Activated B cell treated with CpG ODN at 0.5 μM for 24 hours (primary cell): ENCODE results near the gene SGMS2. TPM values are rescaled to one million over a fixed set of nuclear protein-coding genes. Genes with fewer than 3 reads are reported as not detected.

Source experiments
- ATAC-seq: fragments of 200-7000 bp; cut with Tn5 transposase; one replicate; pipeline ENCODE4 v1.10.0; 2021; ENCODE audit warnings: low read depth, mild to moderate bottlenecking, moderate library complexity
- CTCF ChIA-PET: fragments of 350-600 bp; sonication (Branson Sonifier 250); formaldehyde crosslinking; loops from one replicate; lab custom pipeline; 2021; ENCODE audit warnings: antibody characterized with exemption; lab: Charles Lee
- POLR2A ChIA-PET: fragments of 350-600 bp; sonication (Branson Sonifier 250); formaldehyde crosslinking; loops from one replicate; lab custom pipeline; 2021; ENCODE audit warnings: antibody characterized with exemption; lab: Charles Lee
- DNase-seq: peaks from one replicate; pipeline ENCODE4 v3.0.0; 2022
- H3K27ac Mint-ChIP-seq: one replicate; pipeline ENCODE4 v1.8.0; 2020; ENCODE audit warnings: mixed read lengths
- H3K27me3 Mint-ChIP-seq: one replicate; pipeline ENCODE4 v1.8.0; 2021; ENCODE audit warnings: mixed read lengths
- H3K36me3 Mint-ChIP-seq: one replicate; pipeline ENCODE4 v1.8.0; 2021; ENCODE audit warnings: low read depth, mixed read lengths
- H3K4me1 Mint-ChIP-seq: one replicate; pipeline ENCODE4 v1.8.0; 2021; ENCODE audit warnings: mixed read lengths
- H3K4me3 Mint-ChIP-seq: one replicate; pipeline ENCODE4 v1.8.0; 2020; ENCODE audit warnings: mild to moderate bottlenecking, mixed read lengths
- H3K9me3 Mint-ChIP-seq: one replicate; pipeline ENCODE4 v1.8.0; 2020; ENCODE audit warnings: mixed read lengths
- intact Hi-C: fragments of 100-400 bp; cut with micrococcal nuclease; formaldehyde crosslinking; loops from one replicate; pipeline ENCODE4 v1.15.1; 2024
- total RNA-seq: library from RNA; stranded (reverse); gene quantifications from 2 replicates; pipeline ENCODE4 v1.2.3, GENCODE V29; 2022
- TF ChIP-seq, protein P1 (sequence below): fragments of 200-600 bp; IDR thresholded peaks from one replicate; pipeline ENCODE4 v1.8.0; 2022; ENCODE audit warnings: antibody characterized with exemption, mild to moderate bottlenecking

SGMS2 gene
- total RNA-seq, 1 donor from 2014 or later = not detected

DNA sequence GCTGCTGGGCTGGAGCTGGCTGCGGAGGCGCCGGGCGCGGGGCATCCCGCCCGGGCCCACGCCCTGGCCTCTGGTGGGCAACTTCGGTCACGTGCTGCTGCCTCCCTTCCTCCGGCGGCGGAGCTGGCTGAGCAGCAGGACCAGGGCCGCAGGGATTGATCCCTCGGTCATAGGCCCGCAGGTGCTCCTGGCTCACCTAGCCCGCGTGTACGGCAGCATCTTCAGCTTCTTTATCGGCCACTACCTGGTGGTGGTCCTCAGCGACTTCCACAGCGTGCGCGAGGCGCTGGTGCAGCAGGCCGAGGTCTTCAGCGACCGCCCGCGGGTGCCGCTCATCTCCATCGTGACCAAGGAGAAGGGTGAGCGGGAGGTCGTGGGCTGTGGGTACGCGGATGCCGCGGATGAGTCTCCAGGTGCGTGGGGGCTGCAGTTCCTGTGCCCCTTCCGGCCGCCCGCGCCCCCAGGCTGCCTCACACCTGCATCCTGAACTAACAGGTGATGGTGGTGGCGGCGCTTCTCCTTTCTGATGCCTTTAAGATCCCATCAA lies 107.1 kb downstream of the SGMS2 start:
- ChIA-PET POLR2A (interaction anchor here (1.0 to 2.7 kb wide), 4 partner anchors 8 to 688 kb away, joined by 3 to 16 read pairs (median 8); partner anchors contain the start of genes HADH, PAPSS1 and RPL34), CTCF (interaction anchor here (1.2 kb wide), 1 partner anchor 62 kb away, joined by 4 read pairs; no protein-coding TSS in a partner anchor)
- Mint-ChIP-seq H3K27ac (peak overlapping the region; percentile 84), H3K9me3 (no peaks in the 10 kb centered on the region), H3K27me3 (no peaks in the 10 kb centered on the region), H3K4me1 (peaks cover 47% of the 10 kb centered on the region), H3K36me3 (peaks cover 8% of the 10 kb centered on the region), H3K4me3 (peak overlapping the region; percentile 89)
- TF ChIP-seq, protein P1, sequence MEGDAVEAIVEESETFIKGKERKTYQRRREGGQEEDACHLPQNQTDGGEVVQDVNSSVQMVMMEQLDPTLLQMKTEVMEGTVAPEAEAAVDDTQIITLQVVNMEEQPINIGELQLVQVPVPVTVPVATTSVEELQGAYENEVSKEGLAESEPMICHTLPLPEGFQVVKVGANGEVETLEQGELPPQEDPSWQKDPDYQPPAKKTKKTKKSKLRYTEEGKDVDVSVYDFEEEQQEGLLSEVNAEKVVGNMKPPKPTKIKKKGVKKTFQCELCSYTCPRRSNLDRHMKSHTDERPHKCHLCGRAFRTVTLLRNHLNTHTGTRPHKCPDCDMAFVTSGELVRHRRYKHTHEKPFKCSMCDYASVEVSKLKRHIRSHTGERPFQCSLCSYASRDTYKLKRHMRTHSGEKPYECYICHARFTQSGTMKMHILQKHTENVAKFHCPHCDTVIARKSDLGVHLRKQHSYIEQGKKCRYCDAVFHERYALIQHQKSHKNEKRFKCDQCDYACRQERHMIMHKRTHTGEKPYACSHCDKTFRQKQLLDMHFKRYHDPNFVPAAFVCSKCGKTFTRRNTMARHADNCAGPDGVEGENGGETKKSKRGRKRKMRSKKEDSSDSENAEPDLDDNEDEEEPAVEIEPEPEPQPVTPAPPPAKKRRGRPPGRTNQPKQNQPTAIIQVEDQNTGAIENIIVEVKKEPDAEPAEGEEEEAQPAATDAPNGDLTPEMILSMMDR = no peak
- DNase-seq (no peak), ATAC-seq (peak; percentile 2)
- intact Hi-C loops = loop anchor here (1.0 to 5.0 kb wide), 8 partner anchors 57 to 1800 kb away; partner anchors contain the start of genes AIMP1, HADH, LEF1 and OSTC

DNA sequence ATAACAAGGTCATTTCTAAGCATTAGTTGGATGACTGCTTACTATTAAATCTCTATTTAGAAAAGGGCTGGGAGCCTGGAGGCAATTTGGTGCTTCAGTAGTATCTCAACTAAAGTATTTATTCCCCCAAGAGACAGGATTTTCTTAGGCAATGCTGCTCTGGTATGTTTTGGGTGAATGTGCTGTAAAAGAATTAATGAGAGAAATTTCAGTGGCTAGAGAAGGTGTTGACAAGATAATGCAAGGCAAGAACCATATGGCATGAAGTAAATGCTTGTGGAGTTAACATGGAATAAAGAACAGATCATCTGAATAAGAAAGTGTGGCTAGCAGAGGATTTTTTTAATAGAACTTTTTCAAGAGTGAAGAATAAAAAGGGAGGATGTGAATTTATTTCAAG lies 110.5 kb downstream of the SGMS2 start:
- H3K9me3 Mint-ChIP-seq = no peaks in the 10 kb centered on the region
- peaks cover 12% of the 10 kb centered on the region for H3K36me3 Mint-ChIP-seq
- TF ChIP-seq, protein P1 = no peak
- POLR2A ChIA-PET = no interaction called here
- intact Hi-C loops = no loop called here
- no peak for ATAC-seq
- DNase-seq = no peak
- CTCF ChIA-PET = no interaction called here
- H3K27me3 Mint-ChIP-seq = no peaks in the 10 kb centered on the region
- H3K4me1 Mint-ChIP-seq = peaks cover 53% of the 10 kb centered on the region
- no peak overlapping the region for H3K4me3 Mint-ChIP-seq
- H3K27ac Mint-ChIP-seq = peak overlapping the region; percentile 71

DNA sequence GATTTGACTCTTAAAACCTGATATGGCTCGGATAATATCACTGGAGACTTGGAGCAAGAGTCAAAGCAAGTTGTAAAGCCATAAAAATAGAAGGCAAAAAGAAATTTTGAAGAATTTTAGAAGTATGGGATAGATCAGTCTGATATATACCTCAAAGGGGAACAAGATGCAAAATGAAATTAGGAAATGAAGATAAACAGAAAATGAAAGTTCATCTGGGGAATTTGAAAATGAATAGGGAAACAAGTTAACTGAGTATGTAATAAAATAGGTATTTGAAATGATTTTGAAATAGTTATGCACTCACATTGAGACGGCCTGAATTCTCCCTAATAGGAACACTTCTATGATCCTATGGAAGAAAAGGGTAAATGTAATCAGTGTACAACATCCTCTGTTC lies 112.3 kb downstream of the SGMS2 start:
- CTCF ChIA-PET = interaction anchor here (1.1 kb wide), 1 partner anchor 185 kb away, joined by 3 read pairs; no protein-coding TSS in a partner anchor
- peak overlapping the region; percentile 45 for H3K4me3 Mint-ChIP-seq
- peaks cover 49% of the 10 kb centered on the region for H3K4me1 Mint-ChIP-seq
- POLR2A ChIA-PET = no interaction called here
- TF ChIP-seq, protein P1 = no peak
- no peak for DNase-seq
- H3K9me3 Mint-ChIP-seq = no peaks in the 10 kb centered on the region
- intact Hi-C loops = loop anchor here (1.0 kb wide), 1 partner anchor 52 kb away; the partner anchor contains the start of gene HADH
- ATAC-seq = peak; percentile 45
- peaks cover 8% of the 10 kb centered on the region for H3K36me3 Mint-ChIP-seq
- no peaks in the 10 kb centered on the region for H3K27me3 Mint-ChIP-seq
- peak overlapping the region; percentile 79 for H3K27ac Mint-ChIP-seq

DNA sequence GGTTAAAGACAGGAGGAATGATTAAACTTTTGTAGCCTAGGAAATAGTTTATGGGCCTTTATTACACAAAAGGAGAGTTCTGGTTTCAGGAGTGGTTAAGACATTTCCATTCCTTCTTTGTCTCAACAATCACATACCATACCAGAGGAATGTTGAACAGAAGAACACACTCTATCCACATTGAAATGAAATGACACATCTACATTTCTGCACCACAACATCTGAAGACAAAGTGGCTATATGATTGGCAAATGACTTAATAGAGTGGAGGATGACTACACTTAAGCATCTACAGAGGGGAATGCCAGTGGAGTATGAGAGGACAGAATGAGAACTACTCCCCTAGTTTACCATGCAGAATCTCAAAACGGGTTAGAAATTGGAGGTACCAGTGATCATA lies 114.6 kb downstream of the SGMS2 start:
- ChIA-PET CTCF (no interaction called here), POLR2A (no interaction called here)
- Mint-ChIP-seq H3K27me3 (no peaks in the 10 kb centered on the region), H3K9me3 (no peaks in the 10 kb centered on the region), H3K27ac (no peak overlapping the region), H3K4me3 (no peak overlapping the region), H3K36me3 (peaks cover 12% of the 10 kb centered on the region), H3K4me1 (peaks cover 26% of the 10 kb centered on the region)
- ATAC-seq = no peak
- intact Hi-C loops = no loop called here
- no peak for DNase-seq
- TF ChIP-seq, protein P1 = no peak

DNA sequence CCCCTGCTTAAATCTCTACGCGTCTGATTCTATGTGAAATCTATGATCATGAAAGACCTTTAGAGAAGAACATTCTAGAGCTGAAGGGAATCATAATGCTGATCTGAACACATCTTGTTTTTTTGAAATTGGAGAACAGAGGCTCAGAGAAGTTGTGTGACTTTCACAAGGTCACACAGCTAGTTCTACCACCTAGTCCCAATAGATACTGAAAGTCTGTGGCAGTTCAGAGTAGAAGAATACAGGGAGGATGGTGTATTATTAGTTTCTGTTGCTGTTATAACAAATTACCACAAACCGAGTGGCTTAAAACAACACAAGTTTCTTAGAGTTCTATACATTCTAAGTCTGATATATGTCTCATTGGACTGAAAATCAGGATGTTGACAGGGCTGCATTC lies 121.1 kb downstream of the SGMS2 start:
- POLR2A ChIA-PET = no interaction called here
- CTCF ChIA-PET = no interaction called here

More for the DNA sequence above, 121.1 kb downstream of the SGMS2 start:
- H3K4me1 Mint-ChIP-seq = peaks cover 2% of the 10 kb centered on the region
- H3K27me3 Mint-ChIP-seq = no peaks in the 10 kb centered on the region
- DNase-seq (no peak), ATAC-seq (no peak)
- H3K4me3 Mint-ChIP-seq = no peak overlapping the region
- no peaks in the 10 kb centered on the region for H3K9me3 Mint-ChIP-seq
- TF ChIP-seq, protein P1 = no peak
- H3K36me3 Mint-ChIP-seq = peaks cover 56% of the 10 kb centered on the region
- intact Hi-C loops = no loop called here
- no peak overlapping the region for H3K27ac Mint-ChIP-seq
